Prostate gland (tissue), 2 donors: ENCODE measurements around the gene GADL1.

Experiments
- CTCF ChIP-seq, 4 experiments: fragments of 200-600 bp in 2 of 4; fragments of 450-650 bp in 2 of 4; sonication (generic) in 2 of 4; IDR thresholded peaks; 1 replicate in 3 of 4; 2 replicates in 1 of 4; pipeline ENCODE4 v1.5.1; 2016 to 2019; ENCODE audit warnings: antibody characterized with exemption in 4 of 4, mild to moderate bottlenecking in 2 of 4, moderate library complexity in 2 of 4
- POLR2AphosphoS5 ChIP-seq: sonication (generic); formaldehyde crosslinking; IDR thresholded peaks from one replicate; pipeline ENCODE4 v1.6.1; 2017; ENCODE audit warnings: antibody characterized with exemption

GRCh38 chr3:30811151-30811795 is 83.2 kb downstream of the GADL1 start:
- TF ChIP-seq CTCF (IDR thresholded peaks at IDR 0.05) (no peak), POLR2AphosphoS5 (no peak)
